Activated CD4-positive, CD25-positive, alpha-beta regulatory T cell (primary cell): ENCODE data around the gene SAMD14.
"Not testable (repeated sequence)": the region's sequence is repeated elsewhere in the genome, so short reads cannot be mapped to it uniquely, and the experiment has no call there.

ENCODE experiments used
- DNase-seq, 4 experiments: peaks; one replicate each; lab custom pipeline; 2025; lab: John Stamatoyannopoulos, UW

The SAMD14 gene

DNA sequence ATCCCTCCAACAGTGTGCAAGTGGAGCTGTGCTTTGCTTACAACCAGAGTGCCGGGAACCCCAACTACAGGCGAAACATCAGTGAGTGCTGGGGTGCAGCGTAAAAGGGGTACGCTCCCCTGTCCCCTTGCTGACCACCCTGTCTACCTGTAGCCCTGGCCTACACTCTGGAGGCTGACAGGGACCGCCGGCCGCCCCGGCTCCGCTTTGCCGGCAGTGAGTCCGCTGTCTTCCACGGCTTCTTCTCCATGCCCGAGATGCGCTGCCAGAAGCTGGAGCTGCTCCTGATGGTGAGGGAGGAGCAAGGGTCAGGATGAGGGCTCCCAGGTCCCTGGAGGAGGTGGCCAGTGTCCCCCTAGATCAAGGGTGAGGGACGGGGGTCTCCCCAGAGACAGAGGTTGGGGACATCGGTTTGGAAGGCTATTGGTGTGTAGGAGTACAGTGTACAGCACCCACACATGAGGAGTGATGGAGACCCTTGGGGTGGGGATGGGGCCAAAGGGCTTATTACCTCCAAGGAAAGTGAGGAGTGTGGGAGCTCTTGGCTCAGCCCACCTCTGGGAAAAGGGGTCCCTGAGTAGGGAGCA is 54.4 kb downstream of the SAMD14 start:
- no peak for DNase-seq

DNA sequence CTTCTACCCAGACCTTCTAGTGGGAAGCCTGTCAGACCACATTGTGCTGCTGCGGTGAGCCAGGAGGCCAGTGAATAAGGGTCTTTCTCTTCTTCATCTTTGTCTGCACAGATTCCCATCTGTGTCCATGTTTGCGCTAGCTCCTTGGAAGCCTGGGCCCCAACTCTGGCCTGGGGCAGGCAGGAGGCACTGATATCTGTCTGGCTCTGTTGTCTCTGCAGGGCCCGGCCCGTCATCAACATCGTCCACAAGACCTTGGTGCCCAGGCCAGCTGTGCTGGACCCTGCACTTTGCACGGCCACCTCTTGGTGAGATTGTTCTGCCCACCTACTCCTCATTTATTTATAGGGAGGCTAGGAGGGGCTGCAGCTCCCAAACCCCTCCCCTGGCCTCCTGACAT is 55.7 kb downstream of the SAMD14 start:
- DNase-seq = no peak

DNA sequence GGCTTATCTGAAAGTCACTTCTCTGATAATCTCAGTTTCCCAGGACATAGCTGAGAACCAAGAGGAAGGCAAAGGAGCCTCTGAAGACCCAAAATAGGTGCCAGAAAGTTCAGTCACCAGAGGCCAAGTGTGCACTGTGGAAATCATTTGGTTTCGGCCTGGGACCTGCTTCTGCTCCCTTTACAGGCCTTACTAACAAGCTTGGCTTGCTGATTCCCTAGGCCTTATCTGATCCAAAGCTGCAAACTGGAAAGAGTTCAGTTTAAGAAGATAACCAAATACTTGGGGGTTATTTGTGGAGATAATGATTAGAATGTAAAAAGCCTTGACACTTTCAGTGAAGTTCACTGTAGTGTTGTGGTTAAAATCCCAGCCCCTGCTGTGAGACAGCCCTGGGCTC is 57.0 kb downstream of the SAMD14 start:
- DNase-seq = no peak

DNA sequence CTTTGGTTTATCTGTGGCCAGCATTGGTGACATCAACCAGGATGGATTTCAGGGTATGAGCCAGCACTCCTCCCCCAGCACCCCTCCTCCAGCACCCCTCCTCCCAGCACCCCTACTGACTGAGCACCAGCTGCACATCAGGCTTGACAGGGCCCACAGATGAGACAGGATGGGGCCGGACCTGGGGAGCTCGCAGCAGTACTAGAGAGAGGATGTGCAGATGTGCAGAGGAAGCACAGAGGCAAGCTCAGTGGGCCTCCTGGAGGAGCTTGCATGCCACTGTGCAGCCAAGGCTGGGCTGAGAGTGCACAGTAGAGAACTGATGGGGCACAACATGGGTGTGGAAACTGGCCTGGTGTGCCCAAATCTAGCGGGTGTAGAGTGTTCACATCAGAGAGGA is 57.8 kb downstream of the SAMD14 start:
- DNase-seq = no peak

DNA sequence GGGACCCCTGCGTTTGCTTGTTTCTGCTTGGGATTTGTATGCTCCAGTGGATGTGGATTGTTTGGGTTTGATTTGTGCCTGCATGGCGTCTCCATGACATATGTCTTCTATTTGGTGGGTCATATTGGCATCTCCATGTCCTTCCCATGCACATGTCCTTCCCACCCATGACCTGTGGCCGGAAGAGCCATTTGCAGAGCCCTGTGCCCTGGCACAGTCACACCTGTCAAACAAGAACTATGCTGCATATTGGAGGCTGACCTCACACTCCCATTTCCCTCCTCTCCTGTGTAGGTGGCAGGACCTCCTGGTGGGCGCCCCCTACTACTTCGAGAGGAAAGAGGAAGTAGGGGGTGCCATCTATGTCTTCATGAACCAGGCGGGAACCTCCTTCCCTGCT is 58.3 kb downstream of the SAMD14 start:
- no peak for DNase-seq

DNA sequence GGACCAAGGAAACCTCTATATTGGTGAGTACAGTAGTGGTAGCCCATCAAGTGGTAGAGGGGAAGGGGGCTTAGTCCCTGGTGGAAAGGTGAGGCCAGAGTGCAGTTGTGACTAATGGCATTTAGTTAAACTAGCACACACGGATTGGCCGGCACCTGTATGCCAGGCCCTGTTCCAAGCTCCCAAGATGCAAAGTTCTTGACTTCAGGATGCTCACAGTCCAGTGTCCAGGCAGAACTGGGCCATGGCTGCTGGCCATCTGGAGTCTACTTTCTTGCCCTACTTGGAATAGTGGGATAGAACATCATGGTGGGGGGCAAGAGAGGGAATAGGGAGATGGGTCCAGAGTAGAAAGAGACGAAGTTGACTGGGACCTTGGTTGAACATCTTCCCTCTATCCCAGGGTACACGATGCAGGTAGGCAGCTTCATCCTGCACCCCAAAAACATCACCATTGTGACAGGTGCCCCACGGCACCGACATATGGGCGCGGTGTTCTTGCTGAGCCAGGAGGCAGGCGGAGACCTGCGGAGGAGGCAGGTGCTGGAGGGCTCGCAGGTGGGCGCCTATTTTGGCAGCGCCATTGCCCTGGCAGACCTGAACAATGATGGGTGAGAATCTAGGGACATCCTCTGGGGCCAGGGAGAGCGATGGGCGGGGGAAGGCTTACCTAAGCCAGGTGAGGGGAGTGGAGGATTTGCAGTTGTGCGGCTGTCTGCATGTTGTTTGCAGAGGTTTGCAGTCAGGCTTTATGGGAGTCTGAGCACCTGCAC is 58.9 kb downstream of the SAMD14 start:
- DNase-seq = no peak

DNA sequence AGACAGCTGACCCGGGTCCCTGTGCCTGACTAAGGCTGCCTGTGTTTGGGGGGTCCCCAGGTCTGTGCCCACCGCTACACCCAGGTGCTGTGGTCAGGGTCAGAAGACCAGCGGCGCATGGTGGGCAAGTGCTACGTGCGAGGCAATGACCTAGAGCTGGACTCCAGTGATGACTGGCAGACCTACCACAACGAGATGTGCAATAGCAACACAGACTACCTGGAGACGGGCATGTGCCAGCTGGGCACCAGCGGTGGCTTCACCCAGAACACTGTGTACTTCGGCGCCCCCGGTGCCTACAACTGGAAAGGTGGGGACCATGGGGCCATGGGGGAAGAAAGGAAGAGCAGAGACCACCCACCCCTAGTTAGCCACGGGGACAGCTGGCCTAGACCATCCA is 62.0 kb downstream of the SAMD14 start:
- DNase-seq = no peak

DNA sequence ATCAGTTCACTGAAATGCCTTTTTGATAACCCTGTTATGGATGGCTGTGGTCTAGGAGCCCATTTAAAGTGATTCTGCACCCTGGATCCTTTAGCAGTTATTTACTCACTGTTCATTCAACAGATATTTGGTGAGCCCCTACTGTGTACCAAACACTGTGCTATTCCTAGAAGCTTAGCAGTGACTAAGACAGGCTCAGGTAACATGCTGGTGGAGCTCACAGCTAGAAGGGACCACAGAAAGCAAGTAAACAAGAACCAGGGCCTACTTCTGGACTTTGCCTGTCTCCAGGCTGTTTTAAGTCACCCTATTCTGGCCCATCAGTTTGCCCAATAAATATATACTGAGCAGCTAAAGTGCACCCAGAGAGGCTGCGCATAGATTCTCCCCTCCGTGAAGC is 63.0 kb downstream of the SAMD14 start:
- no peak for DNase-seq

DNA sequence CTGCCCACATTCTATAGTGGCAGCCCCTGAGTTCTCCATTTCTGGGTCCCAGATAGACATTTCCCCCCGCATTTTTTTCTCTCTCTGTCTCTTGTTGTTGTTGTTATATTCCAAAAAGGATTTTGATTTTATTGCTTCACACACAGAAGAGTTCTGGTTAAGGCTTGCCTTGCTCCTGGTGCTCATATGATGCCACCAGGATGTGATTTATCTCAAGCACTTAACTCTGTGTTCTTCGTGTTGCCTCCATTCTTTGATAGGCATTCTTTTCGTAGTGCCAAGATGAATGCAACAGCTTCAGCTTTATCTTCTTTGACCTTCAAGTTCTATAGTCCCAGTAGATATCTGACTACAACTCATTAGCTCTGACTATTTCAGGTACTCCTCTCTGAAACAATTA is 64.9 kb downstream of the SAMD14 start:
- no peak for DNase-seq

DNA sequence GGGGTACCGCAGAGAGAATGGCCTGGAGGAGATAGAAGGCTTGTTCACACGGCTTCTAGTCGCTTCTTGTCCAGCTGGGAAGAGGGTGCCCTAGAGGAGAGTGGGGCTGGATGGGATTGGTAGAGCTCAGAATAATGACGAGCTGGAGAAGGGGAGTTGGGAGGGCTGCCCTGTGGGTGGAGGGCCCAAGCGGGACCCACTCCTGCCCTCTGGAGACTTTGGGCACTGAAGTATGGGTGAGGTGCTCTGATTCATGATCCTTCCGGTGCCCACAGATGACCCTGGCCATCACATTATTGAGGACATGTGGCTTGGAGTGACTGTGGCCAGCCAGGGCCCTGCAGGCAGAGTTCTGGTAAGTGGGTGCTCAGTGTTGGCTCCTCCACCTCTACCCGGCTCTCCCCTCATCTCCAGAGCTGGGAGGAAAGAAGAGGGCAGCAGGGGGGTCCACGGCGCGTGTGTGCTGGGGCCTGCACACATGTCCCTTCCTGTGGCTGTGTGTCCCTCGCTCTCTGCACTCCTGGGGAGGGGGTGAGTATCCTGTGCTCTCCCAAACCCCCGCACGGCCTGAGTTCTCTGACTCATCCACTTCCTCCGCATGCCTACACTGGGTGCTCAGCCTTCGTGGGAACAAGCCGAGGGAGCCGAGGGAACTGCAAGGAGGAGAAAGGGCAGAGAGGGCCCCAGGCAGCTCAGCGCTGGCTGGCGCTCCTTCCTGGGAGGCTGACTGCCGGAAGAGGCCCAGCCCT is 65.5 kb downstream of the SAMD14 start:
- DNase-seq = no peak

DNA sequence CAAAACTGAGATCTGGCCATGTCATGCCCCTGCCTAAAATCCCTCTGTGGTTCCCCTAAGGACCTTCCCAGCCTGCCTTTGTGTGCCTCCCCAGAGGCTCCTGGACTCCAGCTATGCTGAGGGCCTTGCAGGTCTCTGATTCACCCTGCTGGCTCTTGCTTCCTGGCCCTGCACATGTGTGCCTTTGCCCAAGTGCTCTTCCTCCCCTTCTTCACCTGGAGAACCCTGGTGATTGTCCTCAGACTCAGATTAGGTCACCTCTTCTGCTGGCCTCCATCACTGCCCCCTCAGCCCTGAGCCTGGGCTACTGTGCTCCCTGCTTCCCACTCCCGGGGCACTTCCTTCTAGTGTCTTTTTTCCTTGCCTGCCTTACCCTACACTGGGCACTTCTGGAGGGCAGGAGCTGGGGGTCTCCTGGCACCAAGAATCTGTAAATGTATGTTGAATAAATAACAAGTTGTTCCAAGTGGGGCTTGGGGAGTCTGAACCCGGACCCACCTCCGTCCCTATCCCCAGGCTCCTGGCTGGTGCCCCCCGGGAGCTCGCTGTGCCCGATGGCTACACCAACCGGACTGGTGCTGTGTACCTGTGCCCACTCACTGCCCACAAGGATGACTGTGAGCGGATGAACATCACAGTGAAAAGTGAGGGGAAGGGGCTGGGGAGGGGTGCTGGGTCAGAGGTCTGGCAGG is 66.3 kb downstream of the SAMD14 start:
- no peak for DNase-seq

DNA sequence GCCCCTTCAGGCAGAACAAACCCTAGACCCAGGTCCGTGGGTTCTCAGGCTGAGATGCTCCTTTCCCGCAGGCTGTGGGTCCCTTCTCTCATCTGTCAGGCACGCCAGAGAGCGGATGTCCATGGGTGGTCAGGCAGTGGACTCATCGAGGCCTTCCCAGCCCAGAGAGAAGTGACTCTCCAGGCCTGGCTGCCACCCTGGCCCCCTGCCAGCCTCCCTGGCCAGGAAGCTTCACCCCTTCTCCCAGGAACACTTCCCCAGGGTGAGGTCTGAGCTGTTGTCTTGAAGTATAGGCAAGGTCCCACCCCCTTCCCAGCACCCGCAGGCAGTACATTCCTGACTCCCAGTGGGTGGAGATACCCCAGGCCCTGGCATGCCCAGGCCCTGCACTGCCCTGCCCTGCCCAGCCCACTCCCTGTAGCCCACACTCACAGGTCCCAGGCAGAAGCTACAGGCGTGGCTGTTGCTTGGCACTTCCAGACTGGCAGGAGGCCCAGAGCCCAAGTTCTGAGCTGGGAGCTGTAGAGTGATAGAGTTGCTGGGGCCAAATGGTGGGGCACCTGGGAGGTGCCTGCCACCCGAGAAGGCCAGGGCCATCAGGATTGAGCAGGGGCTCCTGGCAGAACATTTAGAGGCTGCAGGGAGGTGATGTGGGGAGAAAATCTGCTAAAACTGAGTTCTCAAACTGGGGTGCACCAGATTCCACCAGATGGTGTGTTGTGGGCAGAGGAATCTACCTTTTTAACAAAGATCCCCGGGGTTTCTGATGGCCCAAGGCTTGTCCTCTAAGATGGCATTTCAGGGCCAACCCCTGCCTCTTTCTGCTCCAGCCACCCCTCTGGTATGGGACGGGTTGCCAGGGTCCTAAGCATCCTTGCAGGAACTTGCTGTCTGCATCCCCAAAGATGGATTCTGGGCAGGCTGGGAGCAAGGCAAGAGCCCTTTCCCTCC is 67.4 kb downstream of the SAMD14 start:
- DNase-seq = no peak

DNA sequence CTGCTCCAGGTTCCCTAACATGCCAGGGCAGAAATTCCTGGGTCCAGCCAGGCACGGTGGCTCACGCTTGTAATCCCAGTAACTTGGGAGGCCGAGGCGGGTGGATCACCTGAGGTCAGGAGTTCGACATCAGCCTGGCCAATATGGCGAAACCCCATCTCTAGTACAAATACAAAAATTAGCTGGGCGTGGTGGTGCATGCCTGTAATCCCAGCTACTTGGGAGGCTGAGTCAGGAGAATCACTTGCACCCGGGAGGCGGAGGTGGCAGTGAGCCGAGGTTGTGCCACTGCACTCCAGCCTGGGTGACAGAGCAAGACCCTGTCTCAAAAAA is 68.3 kb downstream of the SAMD14 start:
- not testable (repeated sequence) for DNase-seq

DNA sequence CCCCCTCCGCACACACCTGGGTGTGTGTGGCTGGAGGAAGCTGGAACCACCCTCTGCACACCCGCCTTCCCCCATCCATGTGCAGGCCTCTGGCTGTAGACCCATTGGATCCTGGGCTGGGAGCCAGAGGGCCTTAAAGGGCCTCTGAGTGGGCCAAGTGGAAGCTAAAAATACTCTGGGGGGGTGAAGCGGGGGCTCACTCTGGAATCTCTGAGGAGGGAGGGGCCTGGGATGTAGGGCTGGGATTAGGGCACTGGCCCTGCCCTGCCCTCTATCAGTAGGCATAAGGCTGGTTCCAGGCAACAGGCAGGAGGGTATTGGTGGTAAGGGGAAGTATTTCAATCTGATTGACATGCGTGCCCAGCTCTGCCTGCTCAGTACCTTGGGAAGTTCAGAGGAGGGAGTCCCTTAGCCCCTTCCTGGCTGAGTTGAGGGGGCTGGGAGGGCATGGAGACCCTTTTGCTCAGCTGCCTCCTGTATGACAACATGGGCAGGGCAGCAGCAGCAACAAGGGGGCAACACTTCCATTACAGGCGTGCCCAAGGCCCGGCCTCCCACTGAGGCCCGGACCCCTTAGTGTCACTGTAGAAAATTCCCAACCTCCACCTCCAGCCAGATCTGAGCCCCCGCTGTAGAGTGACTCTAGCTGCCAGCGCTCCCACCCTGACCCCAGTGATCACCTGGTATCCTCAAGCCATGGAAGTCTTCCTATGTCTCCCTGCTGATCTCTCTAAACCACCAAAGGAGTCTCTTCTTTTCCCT is 68.8 kb downstream of the SAMD14 start:
- DNase-seq = no peak
